Stimulated activated CD8-positive, alpha-beta memory T cell treated with anti-CD3 and anti-CD28 coated beads, Interleukin-7, amount 100 ng/mL, for 1 hour (primary cell): Measurements from ENCODE around the gene MBD6.
"Not testable (repeated sequence)": the region's sequence is repeated elsewhere in the genome, so short reads cannot be mapped to it uniquely, and the experiment has no call there.

Source experiments
- DNase-seq, 2 donors: peaks; one replicate each; pipeline ENCODE4 v3.0.0-alpha.2; 2020; ENCODE audit warnings: low read depth in 2 of 2

Gene MBD6

GRCh38 chr12:57549909-57550640 lies 27.5 kb downstream of the MBD6 start, which contains the start of gene KIF5A:
Gene KIF5A (plus strand): TSS chr12:57550044. CDS start chr12:57550272, 228 bp downstream.
- peak in 1 of 2 donors; percentile 26 for DNase-seq

DNA sequence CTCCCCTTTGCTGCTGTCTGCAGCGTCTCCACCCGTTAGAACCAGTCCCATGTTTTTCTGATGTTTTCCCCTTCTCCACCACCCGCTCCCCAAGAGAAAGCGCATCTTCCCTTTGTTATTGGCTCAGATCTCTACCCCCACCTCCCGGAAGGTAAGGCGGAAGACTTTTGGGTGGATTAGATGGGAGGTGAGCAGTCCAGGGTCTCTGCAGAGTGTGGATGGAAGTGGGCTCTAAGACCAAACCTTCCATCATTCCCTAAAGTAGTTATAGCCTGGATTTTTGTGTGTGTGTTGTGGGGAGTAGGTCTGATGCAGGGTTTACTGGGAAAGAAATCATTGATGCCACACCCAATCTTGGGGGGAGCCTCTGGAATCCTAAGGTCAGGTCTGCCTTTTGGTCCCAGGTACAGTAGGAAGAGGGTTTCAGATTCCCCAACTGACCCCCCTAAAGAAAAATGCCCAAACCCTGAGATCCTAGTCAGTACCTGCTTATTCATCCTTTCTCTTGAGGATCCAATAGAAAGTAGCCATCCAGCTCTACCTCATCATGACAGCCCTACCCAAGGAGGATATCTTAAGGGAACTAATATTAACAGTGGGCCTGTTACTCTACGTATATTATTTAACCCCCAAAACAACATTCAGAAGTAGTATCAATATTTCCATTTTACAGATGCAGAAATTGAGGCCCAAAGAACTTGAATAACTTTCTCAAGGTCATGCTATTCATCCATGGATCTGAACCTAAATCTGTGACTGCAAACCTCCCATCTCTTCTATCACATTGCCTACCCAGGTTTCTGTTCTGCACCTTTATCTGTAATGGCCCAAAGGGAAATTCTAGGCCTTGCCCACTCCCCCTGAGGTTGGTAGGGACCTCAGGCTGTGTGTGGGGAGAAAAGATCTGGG lies 28.3 kb downstream of the MBD6 start:
- no peak for DNase-seq

GRCh38 chr12:57551637-57552305 lies 29.1 kb downstream of the MBD6 start:
- no peak for DNase-seq

DNA sequence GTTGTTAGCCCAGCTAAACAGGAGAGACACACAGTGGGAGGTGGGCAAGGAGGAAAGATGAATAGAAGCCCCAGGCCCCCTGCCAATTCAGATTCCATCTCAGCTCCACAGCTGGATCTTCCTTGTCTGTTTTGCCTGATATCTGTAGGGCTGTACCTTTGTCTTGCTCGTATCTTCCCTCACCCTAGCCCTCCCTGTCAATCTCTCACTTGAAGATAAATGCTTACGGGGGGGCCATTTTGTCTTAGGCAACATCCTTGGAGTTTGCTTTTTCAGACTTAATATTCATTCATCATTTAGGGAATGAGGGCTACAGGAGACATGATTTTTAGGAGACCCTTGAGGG lies 29.7 kb downstream of the MBD6 start:
- DNase-seq = no peak

DNA sequence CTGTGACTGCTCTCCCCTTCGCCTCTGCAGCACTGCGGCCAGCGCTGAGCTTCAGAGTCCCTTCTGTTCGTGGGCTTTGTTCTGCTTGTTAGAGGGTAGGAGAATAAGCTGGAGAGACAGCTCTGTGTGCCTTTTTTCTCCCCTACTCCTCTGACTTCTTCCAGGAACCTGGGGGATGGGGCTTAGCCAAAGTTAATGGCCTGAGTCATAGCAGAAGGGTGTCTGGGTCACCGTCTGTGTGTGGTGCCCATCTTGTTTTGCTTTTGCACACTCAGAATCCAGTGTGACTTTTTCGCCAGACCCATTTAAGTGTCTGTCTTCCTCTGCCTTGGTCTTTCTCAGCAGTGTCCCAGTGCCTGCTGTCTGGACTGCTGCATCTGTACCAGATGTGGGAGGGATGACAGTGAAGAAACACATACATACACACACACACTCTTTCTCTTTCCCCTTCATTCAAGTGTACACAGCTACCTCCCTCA lies 30.2 kb downstream of the MBD6 start:
- DNase-seq = no peak

GRCh38 chr12:57553343-57554202 lies 30.9 kb downstream of the MBD6 start:
- DNase-seq = no peak

- no peak for DNase-seq
Measured at GRCh38 chr12:57554453-57554852, 31.8 kb downstream of the MBD6 start.

DNA sequence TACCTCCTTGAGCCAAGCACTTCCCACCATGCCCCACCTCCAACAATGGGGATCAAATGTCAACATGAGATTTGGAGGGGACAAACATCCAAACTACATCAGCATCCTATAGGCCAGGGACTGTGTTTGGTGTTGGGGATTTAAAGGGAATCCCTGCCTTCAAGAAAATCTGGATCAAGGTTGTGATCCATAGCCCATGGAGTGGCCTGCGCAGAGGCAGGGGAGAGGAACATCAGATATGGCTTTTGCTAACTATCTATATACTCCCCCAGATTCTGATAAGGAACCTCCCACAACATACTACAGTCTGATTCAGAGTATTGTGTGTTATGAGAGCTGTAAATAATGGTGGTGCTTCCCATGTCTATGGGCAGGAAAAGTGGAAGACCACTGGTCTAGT lies 32.3 kb downstream of the MBD6 start:
- no peak for DNase-seq

DNA sequence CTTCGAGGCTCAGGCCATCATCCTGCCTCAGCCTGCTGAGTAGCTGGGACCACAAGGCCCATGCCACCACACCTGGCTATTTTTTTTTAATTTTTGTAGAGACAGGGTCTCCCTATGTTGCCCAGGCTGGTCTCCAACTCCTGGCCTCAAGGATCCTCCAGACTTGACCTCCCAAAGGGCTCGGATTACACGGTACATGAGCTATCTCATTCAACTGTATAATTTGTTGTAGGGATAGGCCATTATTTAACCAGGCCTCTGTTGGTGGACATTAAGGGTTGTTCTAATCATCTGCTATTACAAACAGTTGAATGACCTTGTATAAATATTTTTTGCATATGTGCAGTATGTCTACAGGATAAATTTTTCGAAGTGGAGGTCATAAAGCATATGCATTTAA lies 36.2 kb downstream of the MBD6 start:
- DNase-seq = no peak

GRCh38 chr12:57560516-57560915 lies 37.9 kb downstream of the MBD6 start:
- DNase-seq = no peak

DNA sequence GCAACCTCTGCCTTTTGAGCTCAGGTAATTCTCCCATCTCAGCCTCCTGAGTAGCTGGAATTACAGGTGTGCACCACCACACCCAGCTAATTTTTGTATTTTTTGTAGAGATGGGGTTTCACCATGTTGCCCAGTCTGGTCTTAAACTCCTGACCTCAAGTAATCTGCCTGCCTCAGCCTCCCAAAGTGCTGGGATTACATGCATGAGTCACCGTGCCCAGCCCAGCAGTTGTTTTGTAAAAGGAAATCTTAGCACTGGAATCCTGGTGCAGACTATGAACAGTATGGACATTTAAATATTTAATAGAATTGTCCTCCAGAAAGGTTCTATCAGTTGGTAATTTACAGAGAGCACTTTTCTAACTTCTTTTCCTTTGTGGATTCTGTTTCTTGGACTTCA lies 38.5 kb downstream of the MBD6 start:
- DNase-seq = not testable (repeated sequence)

DNA sequence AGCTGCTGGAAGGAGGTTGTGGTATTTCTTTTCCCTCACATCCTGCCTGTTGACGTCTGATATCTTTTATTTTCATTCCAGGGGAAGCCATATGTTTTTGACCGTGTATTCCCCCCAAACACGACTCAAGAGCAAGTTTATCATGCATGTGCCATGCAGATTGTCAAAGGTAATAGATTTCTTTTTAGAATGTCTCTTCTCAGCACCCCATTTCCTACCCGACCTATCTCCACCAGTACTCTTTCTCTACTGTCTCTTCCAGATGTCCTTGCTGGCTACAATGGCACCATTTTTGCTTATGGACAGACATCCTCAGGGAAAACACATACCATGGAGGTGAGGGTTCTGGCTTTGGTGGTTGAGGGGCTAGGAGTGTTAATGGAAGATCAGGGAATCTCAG lies 40.7 kb downstream of the MBD6 start:
- no peak for DNase-seq

DNA sequence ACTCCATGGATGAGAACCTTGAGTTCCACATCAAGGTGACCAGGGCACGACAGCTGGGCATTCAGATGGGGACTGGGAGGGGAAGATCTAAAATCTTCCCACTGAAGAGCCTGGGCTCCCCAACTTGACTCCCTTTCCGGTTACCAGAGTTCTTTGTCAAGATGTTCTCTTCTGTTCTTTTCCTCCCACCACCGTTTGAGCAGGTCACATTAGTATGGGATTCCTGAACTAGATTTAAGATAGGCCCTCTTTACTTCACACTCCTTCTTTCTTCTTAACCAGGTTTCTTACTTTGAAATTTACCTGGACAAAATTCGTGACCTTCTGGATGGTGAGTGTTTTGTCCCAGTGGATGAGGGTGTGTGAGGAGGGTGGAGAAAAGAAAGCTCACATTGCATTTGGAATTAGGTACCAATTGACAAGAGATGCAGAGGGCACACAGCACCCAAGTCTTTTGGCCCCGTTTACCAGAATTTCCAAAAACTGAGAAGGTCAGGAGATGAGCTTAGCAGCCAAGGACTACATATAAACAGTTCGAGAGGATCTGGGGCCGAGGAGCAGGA lies 41.6 kb downstream of the MBD6 start:
- no peak for DNase-seq

DNA sequence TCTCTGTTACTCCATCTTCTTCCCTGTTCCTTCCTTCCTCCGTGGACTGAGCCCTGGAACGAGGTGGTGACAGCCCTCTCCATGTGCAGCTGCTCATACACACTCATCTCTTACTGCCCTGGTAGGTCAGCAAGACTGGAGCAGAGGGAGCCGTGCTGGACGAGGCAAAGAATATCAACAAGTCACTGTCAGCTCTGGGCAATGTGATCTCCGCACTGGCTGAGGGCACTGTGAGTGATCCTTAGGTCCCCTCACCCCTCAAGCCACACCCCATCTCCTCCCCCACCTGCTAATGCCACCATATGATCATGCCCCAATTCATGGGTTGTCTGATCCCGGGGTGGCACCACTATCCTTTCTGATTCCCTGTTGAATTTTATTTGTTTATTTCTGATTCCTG lies 46.2 kb downstream of the MBD6 start:
- no peak for DNase-seq

GRCh38 chr12:57569858-57570257 lies 47.2 kb downstream of the MBD6 start:
- DNase-seq = no peak

GRCh38 chr12:57570438-57570837 lies 47.8 kb downstream of the MBD6 start:
- DNase-seq = not testable (repeated sequence)

DNA sequence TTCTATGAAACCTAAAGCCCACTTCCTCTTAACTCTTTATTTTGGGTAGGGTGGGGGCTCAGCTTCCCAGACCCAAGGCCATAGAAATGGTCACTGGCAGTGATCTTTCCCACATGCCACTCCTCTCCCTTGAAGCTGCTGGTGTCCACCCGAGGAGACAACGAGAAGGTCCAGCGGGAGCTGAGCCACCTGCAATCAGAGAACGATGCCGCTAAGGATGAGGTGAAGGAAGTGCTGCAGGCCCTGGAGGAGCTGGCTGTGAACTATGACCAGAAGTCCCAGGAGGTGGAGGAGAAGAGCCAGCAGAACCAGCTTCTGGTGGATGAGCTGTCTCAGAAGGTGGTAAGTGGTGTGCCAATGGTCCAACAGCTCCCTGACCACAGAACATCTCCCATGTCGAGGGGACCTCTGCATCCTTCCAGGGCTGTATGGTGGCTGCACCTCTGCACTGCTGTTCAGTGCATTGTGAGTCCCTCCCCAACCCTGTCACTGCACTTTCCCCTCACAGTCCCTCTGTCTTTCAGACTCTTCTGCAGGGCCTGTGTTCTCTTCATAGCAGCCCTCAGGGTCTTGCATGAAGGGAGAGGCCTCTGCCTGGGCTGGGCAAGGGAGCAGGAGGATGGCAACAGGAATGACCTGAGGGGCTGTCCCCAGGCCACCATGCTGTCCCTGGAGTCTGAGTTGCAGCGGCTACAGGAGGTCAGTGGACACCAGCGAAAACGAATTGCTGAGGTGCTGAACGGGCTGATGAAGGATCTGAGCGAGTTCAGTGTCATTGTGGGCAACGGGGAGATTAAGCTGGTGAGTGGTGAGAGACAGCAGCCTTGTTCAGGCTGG lies 49.5 kb downstream of the MBD6 start:
- no peak for DNase-seq

DNA sequence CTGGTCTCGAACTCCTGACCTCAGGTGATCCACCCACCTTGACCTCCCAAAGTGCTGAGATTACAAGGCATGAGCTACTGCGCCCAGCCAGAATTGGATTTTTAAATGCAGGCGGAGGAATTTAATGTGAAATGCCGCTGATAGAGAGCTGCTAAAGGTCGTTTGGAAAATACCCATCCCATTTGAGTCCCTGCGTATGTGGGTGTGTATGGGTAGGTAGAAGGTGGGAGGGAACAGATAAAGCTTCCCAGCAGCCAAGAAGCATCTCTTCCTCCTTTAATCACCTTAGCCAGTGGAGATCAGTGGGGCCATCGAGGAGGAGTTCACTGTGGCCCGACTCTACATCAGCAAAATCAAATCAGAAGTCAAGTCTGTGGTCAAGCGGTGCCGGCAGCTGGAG lies 52.2 kb downstream of the MBD6 start:
- no peak for DNase-seq

- DNase-seq = no peak
Measured at GRCh38 chr12:57575771-57576612, 53.4 kb downstream of the MBD6 start.
